HG03469 (cell line): ENCODE results near the gene ROCK1.
A peak's percentile ranks its signal among the peaks of the same experiment; 100 is the strongest.
"Not testable (repeated sequence)": the region's sequence is repeated elsewhere in the genome, so short reads cannot be mapped to it uniquely, and the experiment has no call there.

Experiments
- ATAC-seq: cut with Tn5 transposase; IDR thresholded peaks from one replicate; pipeline ENCODE4 v1.9.1; 2021; ENCODE audit warnings: mild to moderate bottlenecking, moderate library complexity, moderate number of reproducible peaks; ENCODE audit not compliant: unreplicated experiment

Gene ROCK1

DNA sequence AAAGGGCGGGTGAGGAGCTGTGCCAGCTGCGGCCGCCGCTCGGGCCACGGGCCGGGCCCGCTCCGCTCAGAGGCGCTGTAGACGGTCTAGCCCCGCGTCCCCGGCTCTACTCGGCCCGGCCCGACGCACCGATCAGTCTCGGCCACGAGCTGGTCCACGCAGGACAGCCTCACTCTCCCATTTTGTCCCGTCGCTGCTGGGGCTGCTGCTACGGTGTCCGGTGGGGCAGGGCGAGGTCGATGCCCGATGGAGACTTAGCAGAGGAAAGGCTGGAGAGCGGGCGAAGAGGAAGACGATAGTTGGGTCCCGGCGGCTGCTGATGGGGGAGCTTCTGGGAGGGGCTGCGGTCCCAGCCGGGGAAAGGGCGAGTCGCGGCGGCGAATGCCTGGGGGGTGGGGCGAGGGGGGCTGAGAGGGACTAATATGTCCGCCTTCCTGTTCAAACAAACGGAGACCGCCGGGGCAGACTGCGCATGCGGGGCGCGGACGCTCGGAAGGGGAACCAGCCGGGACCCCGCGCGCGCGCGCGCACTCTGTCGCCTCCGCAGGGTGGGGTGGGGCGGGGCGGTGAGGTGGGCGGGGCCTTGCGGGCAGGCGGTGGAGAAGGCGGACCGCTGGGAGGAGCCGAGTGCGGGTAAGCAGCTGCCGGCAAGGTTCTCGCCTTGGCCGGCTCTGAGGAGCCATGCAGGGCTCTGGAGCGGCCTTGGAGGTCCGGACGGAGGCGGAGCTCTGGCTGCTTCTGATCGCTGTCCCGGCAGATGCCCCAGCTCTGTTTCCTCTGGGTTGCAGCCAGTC, at the start of gene ROCK1:
ROCK1 (minus strand) TSS at position 468 of the 794 bp plus-strand sequence. CDS start 903 bp downstream, outside the sequence.
- peak; percentile 83 for ATAC-seq

DNA sequence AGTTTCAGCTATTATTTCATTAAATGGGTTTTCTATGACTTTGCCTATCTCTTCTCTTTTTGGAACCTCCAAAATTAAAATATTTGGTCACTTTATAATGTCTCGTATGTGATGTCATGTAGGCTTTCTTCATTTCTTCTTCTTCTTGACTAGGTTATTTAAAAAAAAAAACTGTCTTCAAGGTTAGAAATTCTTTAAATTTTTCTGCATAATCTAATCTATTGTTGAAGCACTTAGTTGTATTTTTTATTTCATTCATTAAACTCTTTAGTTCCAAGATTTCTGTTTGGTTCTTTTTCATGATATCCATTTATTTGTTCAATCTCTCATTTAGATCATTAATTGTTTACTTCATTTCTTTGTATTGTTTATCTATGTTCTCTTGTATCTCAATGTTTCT, 43.8 kb upstream of the ROCK1 start:
- ATAC-seq, result no peak

GRCh38 chr18:21146016-21146415, 34.4 kb upstream of the ROCK1 start:
- no peak for ATAC-seq

DNA sequence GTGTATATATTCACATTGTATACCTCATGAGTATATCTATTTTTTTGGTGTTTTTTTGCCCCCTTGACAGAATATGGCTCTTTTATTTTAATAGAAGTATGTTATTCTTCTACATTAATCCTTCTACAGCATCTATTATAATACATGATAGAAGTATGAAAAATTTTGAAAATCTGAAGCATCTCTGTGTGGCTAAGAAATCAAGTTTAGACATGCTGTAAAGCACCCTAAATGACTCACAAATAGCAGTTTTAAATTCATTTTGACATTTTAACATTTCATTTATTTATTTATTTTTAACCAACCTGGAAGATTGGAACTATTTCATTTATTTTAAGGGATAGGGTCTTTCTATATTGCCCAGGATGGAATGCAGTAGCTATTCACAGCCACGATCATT, 33.8 kb upstream of the ROCK1 start:
- ATAC-seq, result no peak

- no peak for ATAC-seq
Observed at GRCh38 chr18:21141668-21142422, 30.2 kb upstream of the ROCK1 start.

- ATAC-seq, result not testable (repeated sequence)
Observed at GRCh38 chr18:21137719-21138488, 26.3 kb upstream of the ROCK1 start.

DNA sequence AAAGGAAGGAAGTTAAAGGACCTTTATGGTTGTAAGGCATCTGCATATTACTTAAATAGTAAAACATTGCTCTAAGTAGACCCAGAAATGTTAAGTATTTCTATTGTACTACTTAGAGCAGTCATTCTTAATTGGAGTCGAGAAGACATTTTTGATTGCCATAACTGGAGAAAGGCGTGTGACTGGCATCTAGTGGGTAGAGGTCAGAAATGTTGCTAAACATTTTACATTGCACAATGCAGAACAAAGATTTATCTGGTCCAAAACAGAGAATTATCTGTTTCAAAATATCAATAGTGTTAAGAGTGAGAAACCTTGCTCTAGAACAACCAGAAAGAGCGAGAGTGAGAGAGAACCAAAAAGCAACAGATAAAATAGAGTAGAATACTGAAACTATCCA, 23.3 kb upstream of the ROCK1 start:
- ATAC-seq, result no peak

DNA sequence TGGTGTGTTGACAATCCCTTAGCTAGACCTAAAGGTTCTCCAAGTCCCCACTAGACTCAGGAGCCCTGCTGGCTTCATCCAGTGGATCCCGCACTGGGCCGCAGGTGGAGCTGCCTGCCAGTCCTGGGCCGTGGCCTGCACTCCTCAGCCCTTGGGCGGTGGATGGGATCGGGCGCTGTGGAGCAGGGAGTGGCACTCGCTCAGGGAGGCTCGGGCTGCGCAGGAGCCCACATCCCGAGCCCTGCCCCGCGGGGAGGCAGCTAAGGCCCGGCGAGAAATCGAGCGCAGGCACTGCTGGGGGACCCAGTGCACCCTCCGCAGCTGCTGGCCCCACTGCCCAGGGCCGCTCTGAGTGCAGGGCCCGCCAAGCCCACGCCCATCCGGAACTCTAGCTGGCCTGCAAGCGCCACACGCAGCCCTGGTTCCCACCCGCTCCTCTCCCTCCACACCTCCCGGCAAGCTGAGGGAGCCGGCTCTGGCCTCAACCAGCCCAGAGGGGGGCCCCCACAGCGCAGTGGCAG, 20.8 kb upstream of the ROCK1 start:
- no peak for ATAC-seq

DNA sequence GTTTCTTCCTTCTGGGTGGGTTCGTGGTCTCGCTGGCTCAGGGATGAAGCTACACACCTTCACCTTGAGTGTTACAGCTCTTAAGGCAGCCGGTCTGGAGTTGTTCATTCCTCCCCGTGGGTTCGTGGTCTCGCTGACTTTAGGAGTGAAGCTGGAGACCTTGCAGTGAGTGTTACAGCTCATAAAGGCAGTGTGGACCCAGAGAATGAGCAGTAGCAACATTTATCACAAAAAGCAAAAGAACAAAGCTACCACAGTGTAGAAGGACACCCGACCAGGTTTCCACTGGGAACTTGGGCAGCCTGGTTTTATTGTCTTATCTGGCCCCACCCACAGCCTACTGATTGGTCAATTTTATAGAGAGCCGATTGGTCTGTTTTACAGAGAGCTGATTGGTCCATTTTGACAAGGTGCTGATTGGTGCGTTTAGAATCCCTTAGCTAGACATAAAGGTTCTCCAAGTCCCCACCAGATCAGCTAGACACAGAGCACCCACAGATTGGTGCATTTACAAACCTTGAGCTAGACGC, 20.1 kb upstream of the ROCK1 start:
- ATAC-seq, result no peak

DNA sequence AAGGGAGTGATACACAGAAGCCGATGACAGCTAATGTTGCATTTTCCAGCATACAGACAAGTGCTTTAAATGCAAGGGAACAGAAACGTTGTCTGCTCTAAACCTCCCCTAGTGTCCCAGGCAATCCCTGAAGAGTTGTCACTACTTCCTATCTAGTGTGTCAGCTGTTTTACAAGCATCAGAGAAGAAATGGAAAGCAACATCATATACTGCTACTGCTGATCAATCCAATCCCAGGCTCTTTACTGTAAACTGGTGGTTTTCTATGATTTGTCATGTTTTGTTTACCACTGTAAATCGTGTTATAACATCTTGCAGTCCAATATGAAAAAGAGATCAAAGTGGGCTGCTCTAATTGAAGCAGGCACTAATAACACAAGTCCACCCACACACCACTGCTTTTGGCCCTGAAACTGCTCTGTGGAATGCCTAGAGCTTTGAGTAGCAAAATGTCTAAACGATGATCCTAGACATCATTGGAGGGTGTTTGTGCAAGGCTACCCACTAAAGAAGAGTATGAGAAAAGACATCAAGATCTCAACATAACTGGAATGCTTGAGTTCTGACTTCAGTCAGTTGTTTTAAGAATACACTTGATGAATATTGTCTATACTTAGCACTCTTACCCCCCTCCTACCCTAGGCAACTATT, 18.1 kb upstream of the ROCK1 start:
- no peak for ATAC-seq

GRCh38 chr18:21123290-21123926, 11.8 kb upstream of the ROCK1 start:
- no peak for ATAC-seq

- no peak for ATAC-seq
Observed at GRCh38 chr18:21118806-21119205, 7.2 kb upstream of the ROCK1 start.

DNA sequence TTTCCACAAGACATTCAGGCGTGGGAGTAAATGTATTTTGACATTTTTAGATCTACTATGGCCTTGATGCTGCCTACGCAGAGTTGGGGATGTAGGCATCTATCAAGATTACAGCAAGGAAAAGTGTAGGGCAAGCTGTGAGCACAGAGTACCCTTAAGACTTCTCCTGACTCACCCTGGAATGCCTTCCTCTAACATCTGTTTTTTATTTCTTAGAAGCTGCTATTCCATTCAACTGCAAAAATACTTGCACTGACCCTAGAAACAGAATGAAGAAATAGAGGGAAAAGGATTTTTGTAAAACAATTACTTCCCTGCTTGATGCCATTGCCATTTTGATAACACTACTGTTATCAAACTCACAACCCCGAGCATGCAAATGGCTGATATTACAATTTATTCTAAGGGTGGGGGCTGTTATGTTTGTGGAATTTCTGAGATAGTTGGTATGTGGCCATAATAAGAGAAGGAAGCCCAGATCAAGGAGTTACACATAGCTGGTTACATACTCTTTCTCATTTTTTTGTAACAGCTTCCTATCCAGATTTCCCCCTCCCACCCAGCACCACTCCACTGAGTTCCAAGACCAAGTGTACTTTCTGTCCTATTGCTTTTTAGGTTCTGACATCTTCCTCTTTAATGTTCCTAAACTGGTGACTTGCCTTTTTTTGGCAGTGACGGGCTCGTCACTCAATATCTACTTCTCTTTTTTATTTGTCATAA, 6.0 kb upstream of the ROCK1 start:
- ATAC-seq, result no peak

DNA sequence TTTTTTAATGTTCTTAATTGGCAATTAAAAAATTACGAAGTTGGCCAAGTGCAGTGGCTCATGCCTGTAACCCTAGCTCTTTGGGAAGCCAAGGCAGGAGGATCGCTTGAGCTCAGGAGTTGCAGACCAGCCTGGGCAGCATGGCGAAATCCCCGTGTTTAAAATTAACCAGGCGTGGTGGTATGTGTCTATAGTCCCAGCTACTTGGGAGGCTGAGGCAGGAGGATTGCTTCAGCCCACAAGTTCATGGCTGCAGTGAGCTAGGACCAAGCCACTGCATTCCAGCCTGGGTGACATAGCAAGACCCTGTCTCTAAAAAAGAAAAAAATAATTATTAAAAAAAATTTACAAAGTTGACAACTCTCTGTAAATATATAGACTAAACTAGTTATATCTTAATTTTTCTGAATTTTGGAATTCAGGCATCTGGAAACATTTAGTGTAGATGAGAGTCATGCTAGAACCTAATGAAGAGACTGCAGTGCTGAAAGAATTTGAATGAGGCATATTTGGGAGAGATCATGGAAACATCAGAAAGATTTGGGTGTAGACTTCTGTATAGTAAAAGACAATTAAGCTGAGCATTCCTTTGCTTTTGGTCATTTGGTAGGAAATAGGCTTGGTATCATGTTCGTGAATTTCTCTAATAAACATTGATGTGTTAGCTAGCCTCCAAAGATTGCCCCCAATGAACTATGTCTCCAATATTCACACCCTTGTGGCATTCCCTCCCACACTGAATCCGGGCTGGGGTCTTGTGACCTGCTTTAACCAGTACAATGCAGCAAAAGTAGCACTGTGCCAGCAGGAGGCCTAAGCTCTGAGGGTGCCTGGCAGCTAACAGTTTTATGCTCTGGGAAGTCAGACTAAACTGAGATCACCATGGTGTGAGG, 4.2 kb upstream of the ROCK1 start:
- ATAC-seq, result no peak

- ATAC-seq, result no peak
Observed at GRCh38 chr18:21112543-21113105, 1.0 kb upstream of the ROCK1 start.

GRCh38 chr18:21112140-21112473, 494 bp upstream of the ROCK1 start:
- peak; percentile 6 for ATAC-seq

- peak; percentile 19 for ATAC-seq
Observed at GRCh38 chr18:21110713-21111345, 784 bp downstream of the ROCK1 start.
